OCI-LY7 (cell line): Measurements from ENCODE around the gene PPP2R2B.

Experiments
- EZH2phosphoT487 ChIP-seq: fragments of 200-600 bp; sonication (generic); IDR thresholded peaks from 2 replicates; pipeline ENCODE4 v1.6.1; 2018; ENCODE audit warnings: low read depth, borderline replicate concordance, mild to moderate bottlenecking, mixed run types, antibody characterized with exemption, low read length, moderate library complexity, mixed read lengths
- TF ChIP-seq, protein P1 (sequence below): fragments of 200-600 bp; sonication (generic); conservative IDR thresholded peaks from 2 replicates; pipeline ENCODE4 v1.5.1; 2014; ENCODE audit warnings: mild to moderate bottlenecking, antibody characterized with exemption, low read length, moderate library complexity, mixed read lengths

DNA sequence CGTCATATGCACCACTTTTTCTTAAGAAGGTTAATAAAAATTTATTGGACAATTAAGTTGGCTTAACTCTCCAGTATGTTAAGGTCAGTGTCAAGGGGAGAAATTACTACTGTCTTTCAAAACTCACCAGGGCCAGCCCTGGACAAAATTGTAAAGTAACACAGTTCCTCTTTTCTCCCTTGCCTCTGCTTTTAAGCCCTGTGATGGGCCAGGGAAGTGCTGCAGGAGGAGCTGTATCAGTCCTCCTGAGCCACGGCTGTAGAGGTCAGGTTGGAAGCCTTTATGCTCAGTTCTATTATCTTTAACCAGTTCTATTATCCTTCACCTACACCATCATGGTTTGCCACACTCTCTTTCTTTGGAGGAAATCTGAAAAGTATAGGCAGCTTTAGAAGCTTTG is 11.5 kb upstream of the PPP2R2B start:
- TF ChIP-seq, protein P1, sequence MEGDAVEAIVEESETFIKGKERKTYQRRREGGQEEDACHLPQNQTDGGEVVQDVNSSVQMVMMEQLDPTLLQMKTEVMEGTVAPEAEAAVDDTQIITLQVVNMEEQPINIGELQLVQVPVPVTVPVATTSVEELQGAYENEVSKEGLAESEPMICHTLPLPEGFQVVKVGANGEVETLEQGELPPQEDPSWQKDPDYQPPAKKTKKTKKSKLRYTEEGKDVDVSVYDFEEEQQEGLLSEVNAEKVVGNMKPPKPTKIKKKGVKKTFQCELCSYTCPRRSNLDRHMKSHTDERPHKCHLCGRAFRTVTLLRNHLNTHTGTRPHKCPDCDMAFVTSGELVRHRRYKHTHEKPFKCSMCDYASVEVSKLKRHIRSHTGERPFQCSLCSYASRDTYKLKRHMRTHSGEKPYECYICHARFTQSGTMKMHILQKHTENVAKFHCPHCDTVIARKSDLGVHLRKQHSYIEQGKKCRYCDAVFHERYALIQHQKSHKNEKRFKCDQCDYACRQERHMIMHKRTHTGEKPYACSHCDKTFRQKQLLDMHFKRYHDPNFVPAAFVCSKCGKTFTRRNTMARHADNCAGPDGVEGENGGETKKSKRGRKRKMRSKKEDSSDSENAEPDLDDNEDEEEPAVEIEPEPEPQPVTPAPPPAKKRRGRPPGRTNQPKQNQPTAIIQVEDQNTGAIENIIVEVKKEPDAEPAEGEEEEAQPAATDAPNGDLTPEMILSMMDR: no peak
- TF ChIP-seq EZH2phosphoT487: no peak
